GM18870 (cell line): Measurements from ENCODE around the gene FARS2.

Experiments used
- ATAC-seq: cut with Tn5 transposase; IDR thresholded peaks from one replicate; pipeline ENCODE4 v1.9.1; 2021; ENCODE audit warnings: moderate library complexity; ENCODE audit not compliant: unreplicated experiment

The FARS2 gene

DNA sequence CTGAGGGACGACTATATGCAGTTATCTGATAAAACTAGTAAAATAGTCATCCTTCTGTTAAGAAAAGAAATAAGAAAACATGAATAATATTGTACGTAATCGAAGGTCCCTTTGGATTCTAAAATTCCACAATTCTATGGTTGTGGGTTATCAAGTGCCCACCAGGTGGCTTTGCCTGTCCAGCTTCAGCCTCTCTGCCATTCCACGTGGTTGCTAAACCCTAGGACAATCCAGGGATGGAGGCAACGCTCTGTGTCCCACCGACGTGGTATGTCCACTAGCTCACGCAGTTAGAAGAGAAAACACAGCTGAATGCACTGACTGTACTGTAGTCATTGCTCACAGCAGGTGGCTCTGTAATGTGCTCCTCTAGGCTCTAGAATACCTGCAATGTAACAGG is 349.3 kb downstream of the FARS2 start:
- ATAC-seq, result no peak

DNA sequence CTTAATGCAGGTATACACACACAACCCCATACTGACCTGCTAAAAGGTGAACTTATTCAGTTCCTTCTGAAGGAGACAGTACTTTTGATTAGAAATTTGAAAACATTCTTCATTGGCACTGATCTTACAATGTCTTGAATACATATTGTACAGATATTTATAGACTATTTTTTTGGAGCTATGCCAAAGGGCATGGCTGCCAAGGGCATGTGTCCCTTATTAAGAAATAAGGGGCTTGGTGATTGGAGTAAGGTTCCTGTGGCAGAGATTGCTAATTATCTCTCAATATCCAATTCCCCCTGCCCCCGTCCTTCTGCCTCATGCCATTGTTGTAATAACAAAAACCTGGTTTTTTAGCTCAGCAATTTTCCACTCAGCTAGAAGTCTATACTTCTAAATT is 355.9 kb downstream of the FARS2 start:
- ATAC-seq, result no peak

DNA sequence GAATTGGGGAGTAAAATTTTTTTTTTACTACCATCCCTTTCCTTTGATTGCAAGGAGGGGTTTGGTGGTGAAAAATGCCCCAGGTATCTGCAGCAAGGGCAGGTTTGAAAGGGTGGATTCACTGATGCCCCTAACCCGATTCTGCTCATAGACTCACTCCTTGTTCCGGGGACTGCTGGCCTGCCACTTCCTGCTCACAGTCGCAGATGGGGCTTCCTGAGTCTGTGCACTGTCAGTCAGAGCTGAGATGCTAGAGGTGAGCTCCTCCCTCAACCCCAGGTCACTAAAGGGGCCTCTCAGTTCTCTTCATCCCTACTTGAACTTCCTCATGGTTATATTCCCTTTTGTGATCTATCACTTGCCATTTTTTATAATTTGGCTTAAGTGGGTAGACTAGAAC is 357.9 kb downstream of the FARS2 start:
- ATAC-seq, result no peak

DNA sequence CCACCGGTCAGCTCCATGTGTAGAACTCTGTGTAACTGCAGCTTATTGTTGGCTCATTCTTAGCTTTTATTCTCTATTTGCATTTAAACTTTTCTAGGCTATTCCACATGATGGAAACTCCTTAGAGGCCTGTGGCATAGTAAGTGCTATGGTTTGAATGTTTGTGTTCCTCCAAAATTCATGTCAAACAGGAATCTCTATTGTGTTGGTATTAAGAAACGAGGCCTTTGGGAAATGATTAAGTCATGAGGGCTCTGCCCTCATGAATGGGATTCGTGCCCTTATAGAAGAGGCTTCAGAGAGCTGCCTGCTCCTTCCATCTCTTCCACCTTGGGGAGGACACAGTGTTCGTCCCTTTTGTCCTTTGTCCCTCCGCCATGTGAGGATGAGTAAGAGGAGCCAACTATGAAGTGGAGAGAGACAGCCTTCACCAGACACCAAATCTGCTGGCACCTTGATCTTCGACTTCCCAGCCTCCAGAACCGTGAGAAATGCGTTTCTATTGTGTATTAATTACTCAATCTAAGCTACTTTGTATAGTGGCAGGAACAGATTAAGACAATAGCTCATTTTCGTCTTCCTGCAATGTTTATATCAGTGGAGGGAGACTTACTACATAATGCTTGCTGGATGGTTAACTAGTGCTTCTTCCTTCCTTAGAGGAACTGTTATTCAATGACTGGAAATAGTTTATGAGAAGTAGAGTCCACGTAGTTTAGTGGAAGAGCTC is 361.1 kb downstream of the FARS2 start:
- ATAC-seq, result no peak

DNA sequence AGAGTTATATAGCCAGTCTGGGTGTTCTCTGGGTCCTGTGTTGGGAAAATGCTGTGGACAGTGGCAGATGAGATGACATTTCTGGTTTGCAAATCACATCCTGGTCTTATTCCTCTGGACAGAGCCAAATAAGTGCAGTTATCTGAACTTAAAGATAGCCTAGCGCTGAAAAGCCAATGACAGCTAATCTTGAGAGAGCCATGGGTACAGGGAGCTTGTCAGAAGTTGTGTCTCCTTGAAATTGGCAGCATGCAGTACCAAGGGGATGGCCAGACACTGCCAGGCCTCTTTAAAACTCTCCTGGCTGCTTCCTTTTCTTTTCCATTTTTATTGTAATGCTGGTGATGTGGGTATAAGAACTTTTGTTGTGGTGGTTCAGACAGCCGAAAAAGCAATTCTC is 362.5 kb downstream of the FARS2 start:
- ATAC-seq, result no peak

DNA sequence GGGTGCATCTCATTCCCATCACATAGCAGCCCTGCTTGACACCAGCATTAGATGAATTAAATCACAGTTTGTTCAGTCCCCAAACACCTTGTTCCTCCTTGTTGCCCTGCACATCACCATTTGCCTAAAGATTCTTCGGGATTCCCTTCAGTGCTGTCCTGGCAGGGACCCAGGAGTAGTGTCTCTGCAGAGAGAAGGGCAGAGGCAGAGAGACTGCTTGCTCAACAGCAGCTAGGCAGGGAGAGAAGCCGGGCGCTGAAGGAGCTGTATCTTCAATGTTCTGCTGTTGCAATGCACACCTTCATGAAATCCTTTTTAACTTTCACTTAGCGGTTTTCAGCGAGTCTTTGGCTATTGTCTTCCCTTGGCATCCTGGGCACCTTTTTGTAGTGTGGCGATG is 362.9 kb downstream of the FARS2 start:
- ATAC-seq, result no peak

DNA sequence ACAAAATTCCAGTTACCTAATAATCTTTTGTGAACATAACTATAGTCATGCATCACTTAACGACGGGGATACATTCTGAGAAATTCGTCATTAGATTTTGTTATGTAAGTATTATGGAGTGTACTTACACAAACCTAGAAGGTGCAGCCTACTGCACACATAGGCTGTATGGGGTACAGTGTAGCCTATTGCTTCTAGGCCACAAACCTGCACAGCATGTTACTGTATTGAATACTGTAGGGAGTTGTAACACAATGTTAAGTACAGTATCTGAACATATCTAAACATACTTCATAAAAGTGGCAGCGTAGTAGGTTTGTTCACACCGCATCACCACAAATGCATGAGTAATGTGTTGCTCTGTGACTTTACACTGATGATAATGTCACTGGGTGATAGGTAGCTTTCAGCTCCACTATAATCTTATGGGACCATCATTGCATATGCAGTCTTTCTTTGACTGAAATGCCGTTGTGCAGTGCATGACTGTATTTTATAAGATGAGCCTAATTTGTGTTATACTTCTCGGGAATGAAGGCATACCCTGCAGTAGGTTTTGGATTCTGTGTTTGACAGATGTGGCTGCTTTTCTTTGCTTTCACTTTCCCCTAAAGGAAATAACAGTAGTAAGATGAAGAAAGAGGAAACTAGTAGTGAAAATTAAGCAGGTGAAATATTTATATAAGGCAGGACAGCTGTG is 365.6 kb downstream of the FARS2 start:
- ATAC-seq, result peak; percentile 76

DNA sequence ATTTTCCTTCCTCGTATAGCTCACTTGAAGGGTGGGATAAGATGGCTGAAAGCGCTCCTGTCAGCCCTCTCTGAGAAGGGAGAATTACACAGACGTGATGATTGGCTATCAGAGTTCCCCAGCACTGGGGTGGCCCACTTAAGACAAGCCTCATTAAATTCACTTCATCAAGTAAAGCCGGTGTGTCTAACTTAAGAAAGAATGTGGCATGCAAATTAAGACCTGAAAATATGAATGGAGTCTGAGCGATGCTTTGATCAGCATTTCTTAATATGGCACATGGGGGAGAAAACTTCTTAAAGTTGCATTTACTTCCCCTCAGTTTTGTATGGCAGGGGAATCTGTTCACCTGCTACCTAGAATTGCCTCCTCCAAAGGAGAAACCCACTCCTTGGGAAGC is 369.3 kb downstream of the FARS2 start:
- ATAC-seq, result no peak

DNA sequence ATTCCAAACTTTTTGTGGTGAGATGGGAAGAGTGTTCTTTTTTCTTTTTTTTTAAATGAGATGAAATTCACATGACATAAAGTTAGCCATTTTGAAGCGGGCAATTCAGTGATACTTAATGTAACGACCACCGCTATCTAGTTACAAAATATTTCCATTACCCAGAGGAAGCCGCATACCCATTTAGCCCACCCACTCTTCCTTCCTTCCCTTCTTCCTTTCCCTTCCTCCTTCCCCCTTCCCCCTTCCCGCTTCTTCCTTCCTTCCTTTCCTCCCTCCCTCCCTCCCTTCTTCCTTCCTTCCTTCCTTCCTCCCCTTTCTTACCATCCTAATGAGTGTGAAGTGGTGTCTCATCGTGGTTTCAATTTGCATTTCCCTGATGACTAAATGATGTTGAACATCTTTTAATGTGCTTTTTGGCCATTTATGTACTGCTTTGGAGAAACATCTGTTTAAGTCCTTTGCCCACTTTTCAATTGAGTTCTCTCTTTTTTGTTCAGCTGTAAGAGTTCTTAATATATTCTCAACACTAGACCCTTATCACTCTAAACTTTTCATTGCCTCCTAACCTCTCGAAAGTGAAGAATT is 371.1 kb downstream of the FARS2 start:
- ATAC-seq, result no peak

DNA sequence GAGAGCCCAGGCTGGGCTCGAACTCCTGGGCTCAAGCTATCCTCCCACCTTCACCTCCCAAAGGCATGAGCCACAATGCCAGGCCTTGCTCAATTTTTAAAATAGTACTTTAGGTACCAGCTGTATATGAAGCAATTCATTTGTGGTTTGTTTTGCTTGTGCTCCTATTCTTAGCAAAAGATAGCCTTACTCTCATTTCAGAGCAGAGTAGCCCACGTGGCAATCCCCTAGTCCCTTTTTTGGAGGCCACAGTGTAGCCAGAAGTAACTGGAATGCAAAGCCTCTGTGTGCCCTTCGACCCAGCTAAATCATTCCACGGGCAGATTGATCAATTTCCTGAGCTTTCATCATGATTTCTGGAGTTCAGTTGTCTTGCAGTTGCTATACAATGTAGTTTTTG is 373.2 kb downstream of the FARS2 start:
- no peak for ATAC-seq

DNA sequence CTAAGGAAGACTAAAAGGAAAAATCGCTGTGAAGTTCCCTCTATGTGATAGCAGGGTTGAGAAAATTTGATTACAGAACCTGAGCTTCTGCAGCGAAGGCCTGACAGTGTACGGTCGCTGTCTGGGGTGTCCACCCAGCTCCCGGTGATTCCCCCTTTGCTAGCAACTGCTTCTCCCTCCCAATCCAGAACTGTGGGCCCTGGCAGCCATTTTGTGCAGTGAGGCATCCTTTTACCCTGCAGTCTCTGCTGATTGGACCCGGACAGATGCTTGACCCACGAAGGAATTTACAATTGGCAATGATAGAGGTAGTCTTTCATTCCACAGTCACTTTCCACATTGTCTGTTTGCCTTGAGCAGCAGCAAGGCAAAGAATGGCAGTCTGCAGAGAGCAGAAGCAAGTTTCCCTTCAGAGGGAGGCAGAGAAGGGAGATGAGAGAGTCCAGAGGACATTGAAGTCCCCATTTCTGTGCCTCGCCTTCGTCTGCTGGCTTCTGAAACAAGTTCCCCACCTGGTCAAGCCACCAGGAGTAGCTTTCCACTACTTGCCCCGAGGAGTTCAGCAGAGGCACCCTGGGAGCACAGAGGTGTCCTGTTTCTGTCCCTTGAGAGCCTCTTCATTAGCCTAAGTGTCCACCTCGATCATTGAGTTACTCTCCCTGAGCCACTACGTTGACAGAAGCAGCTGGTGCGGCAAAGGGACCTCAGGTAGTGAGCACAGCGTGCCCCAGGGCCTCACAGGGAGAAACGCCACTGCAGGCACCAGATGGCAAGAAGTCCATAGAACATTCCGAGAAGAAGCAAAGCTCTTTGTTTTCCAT is 375.1 kb downstream of the FARS2 start:
- ATAC-seq, result no peak

DNA sequence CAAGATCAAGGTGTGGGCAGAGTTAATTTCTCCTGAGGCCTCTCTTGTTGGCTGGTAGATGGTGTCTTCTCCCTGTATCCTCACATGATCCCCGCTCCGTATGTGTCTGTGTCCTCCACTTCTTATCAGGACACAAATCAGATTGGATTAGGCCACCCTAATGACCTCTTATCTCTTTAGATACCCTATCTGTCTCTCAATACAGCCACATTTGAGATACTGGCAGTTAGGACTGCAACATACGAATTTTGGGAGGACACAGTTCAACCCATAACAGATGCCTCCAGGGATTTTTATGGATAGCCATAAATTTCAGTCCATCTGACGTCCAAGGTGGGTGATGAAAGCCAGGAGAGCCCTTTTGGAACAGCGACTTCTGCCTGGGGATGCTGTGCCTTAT is 376.4 kb downstream of the FARS2 start:
- ATAC-seq, result no peak

DNA sequence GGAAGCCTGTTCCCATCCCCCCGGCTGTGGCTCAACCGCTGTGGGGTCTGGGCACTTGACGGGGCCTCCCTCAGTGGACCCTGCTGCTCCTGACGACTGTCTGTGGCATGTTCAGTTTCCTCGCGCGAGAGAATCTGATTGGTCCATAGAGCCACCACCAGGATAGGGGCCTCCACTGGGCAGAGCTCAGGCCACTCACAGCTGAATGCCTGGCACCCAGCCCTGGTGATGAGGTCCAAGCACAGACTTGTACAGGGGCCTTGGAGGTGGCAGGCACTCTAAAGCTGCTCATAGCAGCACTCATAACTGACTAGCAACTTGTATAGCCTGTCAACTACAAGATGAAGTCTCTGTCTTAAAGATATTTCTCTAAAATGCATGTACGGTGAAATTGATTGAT is 377.4 kb downstream of the FARS2 start:
- no peak for ATAC-seq

DNA sequence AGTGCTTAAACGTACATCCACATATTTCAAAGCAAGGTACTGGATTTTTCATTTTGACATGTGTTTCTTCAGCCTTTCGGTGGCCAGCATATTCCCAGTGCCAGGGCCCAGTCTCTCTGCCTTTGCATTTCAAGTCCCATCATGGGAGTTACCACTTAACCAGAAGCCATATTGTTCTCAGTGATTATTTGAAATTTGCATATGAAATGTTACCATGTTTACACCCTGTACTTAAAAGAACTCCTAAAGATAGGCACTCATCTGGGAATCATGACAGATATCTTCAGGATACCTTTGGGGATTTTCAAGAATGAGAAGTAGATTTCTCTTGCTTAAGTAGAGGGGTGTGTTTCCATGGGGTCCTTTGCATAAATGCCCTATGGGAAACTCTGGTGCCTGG is 377.9 kb downstream of the FARS2 start:
- ATAC-seq, result no peak

DNA sequence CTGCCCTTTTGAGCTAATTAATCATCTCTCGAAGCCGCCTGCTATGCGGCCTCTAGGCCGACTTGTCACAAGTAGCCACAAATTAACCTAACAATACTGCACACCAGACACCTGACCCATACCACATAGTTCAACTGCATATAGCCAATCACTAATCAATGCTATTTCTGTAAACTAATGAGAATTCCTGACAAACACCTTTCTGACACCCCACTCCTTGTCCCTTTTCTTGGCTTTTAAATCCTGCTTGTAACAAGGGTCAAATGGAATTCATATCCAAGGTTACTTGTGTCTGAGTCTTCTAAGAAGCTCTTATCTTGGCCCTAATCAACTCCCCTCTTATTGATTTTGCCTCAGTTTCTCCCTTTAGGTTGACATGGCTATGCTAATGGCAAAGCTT is 379.3 kb downstream of the FARS2 start:
- no peak for ATAC-seq

DNA sequence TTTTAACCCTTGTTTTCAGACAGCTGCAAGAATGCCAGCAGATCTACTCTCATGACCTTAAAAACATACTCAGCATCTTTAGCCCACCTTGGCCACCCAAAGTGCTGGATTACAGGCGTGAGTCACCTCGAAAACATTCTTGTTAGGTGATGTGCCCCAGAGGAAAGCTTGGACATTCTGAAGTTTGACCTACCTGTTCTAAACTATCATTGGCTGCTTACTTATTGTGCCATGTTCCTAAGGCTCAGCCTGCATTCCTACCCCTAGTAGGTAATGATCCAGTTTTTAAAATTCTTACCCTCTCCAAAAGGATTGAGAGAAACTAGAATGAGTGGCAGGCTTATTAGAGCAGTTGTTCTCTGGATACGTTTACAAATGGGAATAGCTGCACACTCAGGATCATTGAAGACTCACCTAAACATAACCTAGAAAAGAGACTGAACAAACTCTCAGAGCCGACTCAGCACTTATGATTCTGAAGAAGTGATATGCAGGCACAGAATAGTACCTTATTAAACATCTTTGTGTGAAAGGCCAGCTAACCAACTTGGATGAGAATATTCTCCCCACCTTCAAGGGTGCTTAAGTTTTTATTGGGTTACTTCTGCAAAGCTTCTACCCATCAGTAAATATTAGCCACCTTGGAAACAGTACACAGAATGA is 383.3 kb downstream of the FARS2 start:
- ATAC-seq, result no peak

DNA sequence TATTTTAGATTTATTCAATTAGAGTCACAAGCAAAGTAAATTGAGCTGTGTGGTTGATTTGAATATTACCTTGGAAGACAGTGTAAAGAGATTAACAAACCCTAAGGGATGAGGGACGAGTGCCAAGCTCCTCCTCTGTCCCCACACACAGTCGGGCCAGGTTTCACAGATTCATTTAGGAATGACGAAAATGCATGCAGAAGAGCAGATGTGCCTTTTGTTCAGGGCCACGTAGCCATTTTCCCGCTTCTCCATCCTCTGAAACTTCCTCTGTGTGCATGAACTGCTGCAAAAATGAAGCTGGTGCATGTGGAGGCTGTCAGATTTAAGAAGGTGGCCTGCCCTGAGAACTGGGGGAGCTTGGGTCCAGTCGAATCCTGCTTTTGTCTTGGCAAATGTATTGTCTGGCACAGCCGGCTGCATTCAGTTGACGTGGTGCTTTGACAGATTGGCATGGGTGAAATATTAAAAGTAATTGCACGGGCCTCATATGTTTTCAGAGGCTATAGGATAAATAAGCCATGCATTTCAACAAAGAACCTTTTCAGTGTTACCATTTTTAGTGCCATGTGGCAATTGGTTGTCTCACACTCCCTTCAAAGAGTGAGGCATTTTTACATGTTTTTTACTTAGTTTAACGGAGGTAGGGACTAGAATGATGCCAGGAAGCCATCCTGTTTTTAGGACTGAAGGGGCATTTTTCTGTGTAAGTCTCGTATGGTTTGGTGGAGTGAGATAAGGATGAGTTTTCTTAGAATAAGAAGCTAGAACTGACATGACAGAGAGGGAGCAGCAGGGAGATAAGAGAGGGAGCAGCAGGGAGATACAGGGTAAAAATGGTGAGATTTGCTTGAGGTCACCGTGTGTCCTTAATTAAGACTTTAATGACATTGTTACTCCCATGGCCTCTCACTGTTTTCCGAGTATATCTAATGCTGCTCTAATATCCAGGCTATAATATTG is 384.3 kb downstream of the FARS2 start:
- no peak for ATAC-seq

DNA sequence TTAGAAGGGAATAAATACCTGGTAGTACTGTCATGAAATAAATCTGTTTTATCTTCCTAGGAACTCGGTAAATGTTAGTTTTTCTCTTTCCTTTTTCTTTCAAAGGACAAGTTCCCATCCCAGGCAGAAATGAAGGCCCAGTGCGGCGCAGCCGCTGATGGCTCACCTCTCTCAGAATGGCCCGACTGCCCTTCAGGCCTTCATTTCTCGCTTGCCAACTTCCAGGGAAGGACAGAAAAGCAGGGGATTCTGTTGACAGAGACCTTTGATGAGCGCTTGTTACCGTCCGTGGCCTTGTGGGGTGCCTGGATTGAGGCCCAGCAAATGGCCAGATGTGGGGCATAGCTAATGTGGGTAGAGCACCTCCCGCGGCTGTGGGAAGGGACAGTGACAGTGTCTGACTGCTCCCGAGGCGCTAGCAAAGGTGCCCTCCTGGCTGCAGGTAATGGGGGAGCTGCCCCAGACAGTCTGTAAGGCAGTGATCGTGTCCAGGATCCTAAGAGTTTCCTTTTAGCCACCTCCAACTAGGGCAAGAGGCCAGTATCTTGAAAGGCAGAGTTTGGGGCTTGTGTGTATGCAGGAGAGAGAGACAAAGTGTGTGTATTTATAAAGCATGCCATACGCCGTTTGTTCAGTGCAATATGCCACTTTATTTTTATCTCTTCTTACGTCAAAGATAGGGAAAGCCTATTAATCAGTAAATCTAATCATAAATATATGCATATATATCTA is 391.3 kb downstream of the FARS2 start:
- ATAC-seq, result no peak

DNA sequence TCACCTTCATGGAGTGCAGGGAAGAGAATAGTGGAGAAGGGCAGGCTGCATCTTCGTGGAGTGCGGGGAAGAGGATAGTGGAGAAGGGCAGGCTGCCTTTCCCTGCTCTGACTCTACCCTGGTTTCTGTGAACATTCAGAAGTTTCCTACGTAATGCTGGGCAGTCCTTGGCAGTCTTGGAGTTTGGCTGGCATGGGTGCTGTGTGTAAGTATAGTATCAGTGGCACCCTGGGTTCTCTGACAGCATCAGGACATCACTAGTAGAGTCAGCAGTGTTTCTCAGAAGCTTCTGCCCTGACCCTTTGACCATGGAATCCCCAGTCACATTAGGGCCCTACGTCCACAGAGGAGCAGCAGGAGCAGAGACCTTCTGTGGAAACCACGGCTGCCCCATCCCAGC is 392.5 kb downstream of the FARS2 start:
- ATAC-seq, result no peak
